IMR-90 (cell line): Measurements from ENCODE around the gene AKAP5. TPM values are rescaled to one million over a fixed set of nuclear protein-coding genes. Genes with fewer than 3 reads are reported as not detected.

Source experiments
- ATAC-seq: fragments of 200-7000 bp; cut with Tn5 transposase; 2 replicates; pipeline ENCODE4 v1.9.1; 2020; ENCODE audit warnings: low read depth, mild to moderate bottlenecking, moderate library complexity
- BruUV-seq: library from RNA; stranded (reverse); fragments of 400-500 nt; replicated peaks from 2 replicates; lab custom pipeline; 2021; lab: Mats Ljungman, UMichigan
- CTCF ChIA-PET: fragments of 300-600 bp; formaldehyde crosslinking; extraction: SDS; loops from one replicate; lab custom pipeline; 2021; ENCODE audit warnings: antibody characterized with exemption; lab: Yijun Ruan, JAX
- POLR2A ChIA-PET: fragments of 300-600 bp; sonication (Branson Sonifier 250); formaldehyde crosslinking; loops from one replicate; lab custom pipeline; 2022; ENCODE audit warnings: antibody characterized with exemption; ENCODE audit not compliant: unreplicated experiment; lab: Charles Lee
- DNase-seq: peaks from one replicate; pipeline ENCODE4 v3.0.0; 2013
- H2AFZ ChIP-seq: replicated peaks from 2 replicates; pipeline ENCODE3; 2013; ENCODE audit warnings: low read length, mild to moderate bottlenecking; ENCODE audit not compliant: poor library complexity
- H2AK5ac ChIP-seq: 2 replicates; pipeline ENCODE4 v1.6.1; 2013; ENCODE audit warnings: low read depth, low read length, inconsistent platforms
- H2AK9ac ChIP-seq: replicated peaks from 2 replicates; pipeline ENCODE3; 2013; ENCODE audit warnings: mild to moderate bottlenecking, low read depth, low read length, moderate library complexity; ENCODE audit not compliant: poor library complexity
- H2BK120ac ChIP-seq: 2 replicates; pipeline ENCODE4 v1.6.1; 2013; ENCODE audit warnings: low read depth, low read length, inconsistent platforms
- H2BK15ac ChIP-seq: 3 replicates; pipeline ENCODE4 v1.6.1; 2013; ENCODE audit warnings: low read depth, low read length, inconsistent platforms
- H2BK20ac ChIP-seq: 2 replicates; pipeline ENCODE4 v1.6.1; 2013; ENCODE audit warnings: low read depth, mild to moderate bottlenecking, inconsistent platforms, low read length, moderate library complexity
- H2BK5ac ChIP-seq: 2 replicates; pipeline ENCODE4 v1.6.1; 2013; ENCODE audit warnings: mild to moderate bottlenecking, low read depth, low read length, inconsistent platforms; ENCODE audit not compliant: poor library complexity, severe bottlenecking
- H3K14ac ChIP-seq: replicated peaks from 2 replicates; pipeline ENCODE4 v1.6.1; 2013; ENCODE audit warnings: low read depth, low read length, inconsistent platforms
- H3K18ac ChIP-seq: 2 replicates; pipeline ENCODE4 v1.6.1; 2013; ENCODE audit warnings: low read depth, low read length, control low read depth
- H3K23ac ChIP-seq: 2 replicates; pipeline ENCODE4 v1.6.1; 2013; ENCODE audit warnings: low read depth, low read length, inconsistent platforms
- H3K27ac ChIP-seq: 2 replicates; pipeline ENCODE4 v1.5.1; 2013; ENCODE audit warnings: mild to moderate bottlenecking, control low read depth, low read length; ENCODE audit not compliant: insufficient read depth
- H3K27me3 ChIP-seq: 2 replicates; pipeline ENCODE4 v1.6.1; 2013; ENCODE audit warnings: low read length; ENCODE audit not compliant: control insufficient read depth, insufficient read depth
- H3K36me3 ChIP-seq: 2 replicates; pipeline ENCODE4 v1.6.1; 2013; ENCODE audit warnings: low read length, mixed read lengths; ENCODE audit not compliant: control insufficient read depth, insufficient read depth
- H3K4ac ChIP-seq: 2 replicates; pipeline ENCODE4 v1.6.1; 2013; ENCODE audit warnings: low read depth, low read length, inconsistent platforms
- H3K4me1 ChIP-seq: 2 replicates; pipeline ENCODE4 v1.6.1; 2013; ENCODE audit warnings: low read length, mixed read lengths; ENCODE audit not compliant: control insufficient read depth, insufficient read depth
- H3K4me2 ChIP-seq: 2 replicates; pipeline ENCODE4 v1.6.1; 2013; ENCODE audit warnings: low read depth, mild to moderate bottlenecking, control low read depth, low read length, moderate library complexity
- H3K4me3 ChIP-seq: 2 replicates; pipeline ENCODE4 v1.5.1; 2013; ENCODE audit warnings: low read depth, mild to moderate bottlenecking, control low read depth, low read length, moderate library complexity; ENCODE audit not compliant: insufficient read depth
- H3K56ac ChIP-seq: 2 replicates; pipeline ENCODE4 v1.6.1; 2013; ENCODE audit warnings: low read length, inconsistent platforms; ENCODE audit not compliant: insufficient read depth; ENCODE audit errors: extremely low read depth
- H3K79me1 ChIP-seq, 2 experiments: 2 replicates each; pipeline ENCODE4 v1.6.1; 2013; ENCODE audit warnings: low read length in 2 of 2, inconsistent platforms in 1 of 2, low read depth in 1 of 2
- H3K9ac ChIP-seq: 2 replicates; pipeline ENCODE4 v1.6.1; 2013; ENCODE audit warnings: low read depth, low read length, control low read depth
- H3K9me1 ChIP-seq: 2 replicates; pipeline ENCODE4 v1.6.1; 2013; ENCODE audit warnings: low read length, inconsistent platforms; ENCODE audit not compliant: insufficient read depth
- H3K9me3 ChIP-seq: 2 replicates; pipeline ENCODE4 v1.6.1; 2013; ENCODE audit warnings: low read length; ENCODE audit not compliant: control insufficient read depth, insufficient read depth
- H4K20me1 ChIP-seq: 2 replicates; pipeline ENCODE4 v1.6.1; 2013; ENCODE audit warnings: low read length, inconsistent platforms; ENCODE audit not compliant: insufficient read depth
- H4K5ac ChIP-seq: 2 replicates; pipeline ENCODE4 v1.6.1; 2013; ENCODE audit warnings: mild to moderate bottlenecking, low read depth, low read length, control low read depth
- H4K8ac ChIP-seq, 2 experiments: 2 replicates each; pipeline ENCODE4 v1.6.1; 2013; ENCODE audit warnings: low read depth in 2 of 2, low read length in 2 of 2, control low read depth in 1 of 2, inconsistent platforms in 1 of 2
- H4K91ac ChIP-seq: 2 replicates; pipeline ENCODE4 v1.6.1; 2013; ENCODE audit warnings: low read depth, low read length, inconsistent platforms; ENCODE audit not compliant: insufficient read depth
- BHLHE40 ChIP-seq: fragments of 150-350 bp; IDR thresholded peaks from 2 replicates; pipeline ENCODE4 v1.6.1; 2016; ENCODE audit warnings: mild to moderate bottlenecking, low read depth, low read length
- WGBS, 2 experiments: methylation state at CpG; one replicate each; pipeline versions ENCODE4 v1.1.5 to v1.1.7; 2013; ENCODE audit warnings: missing lambda C conversion rate in 2 of 2; ENCODE audit not compliant: insufficient read length in 1 of 2; ENCODE audit errors: extremely low coverage in 2 of 2; 5-methylcytosine and 5-hydroxymethylcytosine counted together
- dilution Hi-C: fragments of 300-500 bp; cut with HindIII; formaldehyde crosslinking; loops from one replicate; pipeline ENCODE4 v1.14.3; 2018; ENCODE audit warnings: low sequenced_read_pairs; ENCODE audit not compliant: unreplicated experiment
- in situ Hi-C: fragments of 300-500 bp; cut with MboI; formaldehyde crosslinking; loops from 3 replicates; pipeline ENCODE4 v1.14.3; 2019; ENCODE audit warnings: low sequenced_read_pairs, inconsistent platforms, mixed read lengths
- intact Hi-C: fragments of 100-400 bp; cut with micrococcal nuclease; formaldehyde crosslinking; loops from 2 replicates; pipeline ENCODE4 v1.10.0; 2022
- polyA plus RNA-seq, 3 experiments: library from polyadenylated mRNA; depleted of rRNA; stranded (reverse); fragments of >200 nt; gene quantifications; 2 replicates each; pipeline ENCODE4 v1.2.3, GENCODE V29; 2012; ENCODE audit warnings: low replicate concordance in 1 of 3
- total RNA-seq: library from RNA; depleted of rRNA; stranded (reverse); fragments of >200 nt; gene quantifications from 2 replicates; pipeline ENCODE4 v1.2.3, GENCODE V29; 2012
- TF ChIP-seq, protein P1 (sequence below): fragments of 150-350 bp; IDR thresholded peaks from 2 replicates; pipeline ENCODE4 v1.6.1; 2017; ENCODE audit warnings: mild to moderate bottlenecking, antibody characterized with exemption, low read length, low read depth

Gene AKAP5
- total and polyA plus RNA-seq, 2 of the 4 experiments (the other 2 are of a cell fraction), result 0.21 to 0.72 TPM

DNA sequence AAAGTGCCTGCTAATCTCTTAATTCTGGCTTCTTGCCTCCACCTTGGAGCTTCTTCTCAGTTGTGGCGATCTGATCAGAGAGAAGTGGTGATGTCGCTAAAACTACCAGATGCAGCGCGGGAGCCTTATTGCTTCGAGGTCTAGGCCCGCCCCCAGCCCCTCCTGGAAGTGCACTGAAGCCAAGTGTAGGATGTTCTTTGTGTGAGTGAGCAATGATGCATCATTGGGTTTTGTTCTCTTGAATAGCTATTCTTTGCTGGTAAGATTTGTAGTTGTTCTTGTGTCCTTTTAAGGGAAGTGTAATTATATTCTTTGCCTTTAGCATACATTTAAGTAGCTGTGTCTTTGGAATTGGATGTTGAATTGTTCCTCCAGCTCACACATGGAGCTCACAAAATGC, 41.3 kb upstream of the AKAP5 start:
- H3K27ac ChIP-seq, result no peak overlapping the region
- no peak overlapping the region for H4K91ac ChIP-seq
- no peak overlapping the region for H3K4me3 ChIP-seq
- no CpG with 5 or more reads among the region's 6 CpGs for WGBS, 2 experiments
- BruUV-seq, result no TSS peak
- H3K27me3 ChIP-seq, result no peaks in the 10 kb centered on the region
- no peak overlapping the region for H3K14ac ChIP-seq
- H3K79me1 ChIP-seq, result peaks cover 0 to 6% of the 10 kb centered on the region in 2 experiments; a peak in 1 of 4 replicates
- DNase-seq (peak; percentile 61), ATAC-seq (no peak)
- no peaks in the 10 kb centered on the region for H4K20me1 ChIP-seq
- no peaks in the 10 kb centered on the region for H3K9me3 ChIP-seq
- POLR2A ChIA-PET, result no interaction called here
- peaks cover 2% of the 10 kb centered on the region for H3K4me1 ChIP-seq
- H3K9me1 ChIP-seq, result peaks cover 11% of the 10 kb centered on the region
- H2BK5ac ChIP-seq, result no peak overlapping the region
- CTCF ChIA-PET, result no interaction called here
- H3K4ac ChIP-seq, result no peak overlapping the region
- TF ChIP-seq BHLHE40, result no peak
- TF ChIP-seq, protein P1, sequence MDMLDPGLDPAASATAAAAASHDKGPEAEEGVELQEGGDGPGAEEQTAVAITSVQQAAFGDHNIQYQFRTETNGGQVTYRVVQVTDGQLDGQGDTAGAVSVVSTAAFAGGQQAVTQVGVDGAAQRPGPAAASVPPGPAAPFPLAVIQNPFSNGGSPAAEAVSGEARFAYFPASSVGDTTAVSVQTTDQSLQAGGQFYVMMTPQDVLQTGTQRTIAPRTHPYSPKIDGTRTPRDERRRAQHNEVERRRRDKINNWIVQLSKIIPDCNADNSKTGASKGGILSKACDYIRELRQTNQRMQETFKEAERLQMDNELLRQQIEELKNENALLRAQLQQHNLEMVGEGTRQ, result no peak
- H3K36me3 ChIP-seq, result peaks cover 20% of the 10 kb centered on the region
- H3K56ac ChIP-seq, result no peak overlapping the region
- H2AK9ac ChIP-seq, result no peak overlapping the region
- H4K5ac ChIP-seq, result no peak overlapping the region
- H2AFZ ChIP-seq, result no peak overlapping the region
- in situ Hi-C loops (no loop called here), dilution Hi-C loops (no loop called here), intact Hi-C loops (no loop called here)
- H2AK5ac ChIP-seq, result no peak overlapping the region
- no peak overlapping the region for H3K18ac ChIP-seq
- H3K23ac ChIP-seq, result no peak overlapping the region
- H2BK120ac ChIP-seq, result no peak overlapping the region
- no peak overlapping the region for H2BK15ac ChIP-seq
- no peak overlapping the region for H3K9ac ChIP-seq
- H4K8ac ChIP-seq, result no peak overlapping the region
- no peak overlapping the region for H3K4me2 ChIP-seq
- no peak overlapping the region for H2BK20ac ChIP-seq
